DMS53 treated with DMSO at 0.1 percent for 48 hours (cell line): ENCODE measurements around the gene TAS2R10.
"Not testable (repeated sequence)": the region's sequence is repeated elsewhere in the genome, so short reads cannot be mapped to it uniquely, and the experiment has no call there.

Experiments used
- DNase-seq: peaks from one replicate; lab custom pipeline; 2025; ENCODE audit not compliant: unreplicated experiment; lab: John Stamatoyannopoulos, UW

Gene TAS2R10

GRCh38 chr12:10826258-10826657 lies at the start of gene TAS2R10:
Gene TAS2R10, minus strand, starts transcription at chr12:10826358. Its CDS starts 89 bp downstream, at chr12:10826269.
- DNase-seq, result no peak

GRCh38 chr12:10873378-10873777 lies 47.2 kb upstream of the TAS2R10 start:
- no peak for DNase-seq

- DNase-seq, result no peak
Observed at GRCh38 chr12:10867381-10867780, 41.2 kb upstream of the TAS2R10 start.

GRCh38 chr12:10863512-10864218 lies 37.5 kb upstream of the TAS2R10 start:
- no peak for DNase-seq

GRCh38 chr12:10861366-10861765 lies 35.2 kb upstream of the TAS2R10 start:
- no peak for DNase-seq

- no peak for DNase-seq
Observed at GRCh38 chr12:10855807-10856206, 29.6 kb upstream of the TAS2R10 start.

GRCh38 chr12:10853776-10854175 lies 27.6 kb upstream of the TAS2R10 start:
- DNase-seq, result no peak

GRCh38 chr12:10851243-10851858 lies 25.2 kb upstream of the TAS2R10 start:
- DNase-seq, result no peak

GRCh38 chr12:10849425-10849878 lies 23.3 kb upstream of the TAS2R10 start, which contains the start of gene PRR4:
Gene PRR4, minus strand, starts transcription at chr12:10849475. Its CDS starts 38 bp downstream, at chr12:10849437.
- DNase-seq, result no peak

- no peak for DNase-seq
Observed at GRCh38 chr12:10847744-10848143, 21.6 kb upstream of the TAS2R10 start.

- no peak for DNase-seq
Observed at GRCh38 chr12:10842862-10843261, 16.7 kb upstream of the TAS2R10 start.

GRCh38 chr12:10838461-10838860 lies 12.3 kb upstream of the TAS2R10 start:
- no peak for DNase-seq

- no peak for DNase-seq
Observed at GRCh38 chr12:10829994-10830393, 3.8 kb upstream of the TAS2R10 start.

- DNase-seq, result no peak
Observed at GRCh38 chr12:10824957-10825356, 1.2 kb downstream of the TAS2R10 start.

- DNase-seq, result no peak
Observed at GRCh38 chr12:10811883-10812536, 14.1 kb downstream of the TAS2R10 start.

GRCh38 chr12:10810068-10810467 lies 16.1 kb downstream of the TAS2R10 start, which contains the start of gene TAS2R9:
Gene TAS2R9, minus strand, starts transcription at chr12:10810168. Its CDS starts 93 bp downstream, at chr12:10810075.
- no peak for DNase-seq

GRCh38 chr12:10807186-10807585 lies 19.0 kb downstream of the TAS2R10 start, which contains the start of gene TAS2R8:
Gene TAS2R8, minus strand, starts transcription at chr12:10807286. Its CDS starts 306 bp downstream, at chr12:10806980.
- no peak for DNase-seq

GRCh38 chr12:10802587-10802986 lies 23.6 kb downstream of the TAS2R10 start, which contains the start of gene TAS2R7:
Gene TAS2R7, minus strand, starts transcription at chr12:10802627. Its CDS starts 57 bp downstream, at chr12:10802570.
- no peak for DNase-seq

GRCh38 chr12:10801741-10802140 lies 24.4 kb downstream of the TAS2R10 start:
- DNase-seq, result no peak

GRCh38 chr12:10794222-10794621 lies 31.9 kb downstream of the TAS2R10 start:
- no peak for DNase-seq

- not testable (repeated sequence) for DNase-seq
Observed at GRCh38 chr12:10791769-10792168, 34.4 kb downstream of the TAS2R10 start.

GRCh38 chr12:10783252-10783651 lies 42.9 kb downstream of the TAS2R10 start:
- no peak for DNase-seq
